Measurements from ENCODE around the gene MIF.
"Not testable (repeated sequence)": the region's sequence is repeated elsewhere in the genome, so short reads cannot be mapped to it uniquely, and the experiment has no call there.

MIF gene

DNA sequence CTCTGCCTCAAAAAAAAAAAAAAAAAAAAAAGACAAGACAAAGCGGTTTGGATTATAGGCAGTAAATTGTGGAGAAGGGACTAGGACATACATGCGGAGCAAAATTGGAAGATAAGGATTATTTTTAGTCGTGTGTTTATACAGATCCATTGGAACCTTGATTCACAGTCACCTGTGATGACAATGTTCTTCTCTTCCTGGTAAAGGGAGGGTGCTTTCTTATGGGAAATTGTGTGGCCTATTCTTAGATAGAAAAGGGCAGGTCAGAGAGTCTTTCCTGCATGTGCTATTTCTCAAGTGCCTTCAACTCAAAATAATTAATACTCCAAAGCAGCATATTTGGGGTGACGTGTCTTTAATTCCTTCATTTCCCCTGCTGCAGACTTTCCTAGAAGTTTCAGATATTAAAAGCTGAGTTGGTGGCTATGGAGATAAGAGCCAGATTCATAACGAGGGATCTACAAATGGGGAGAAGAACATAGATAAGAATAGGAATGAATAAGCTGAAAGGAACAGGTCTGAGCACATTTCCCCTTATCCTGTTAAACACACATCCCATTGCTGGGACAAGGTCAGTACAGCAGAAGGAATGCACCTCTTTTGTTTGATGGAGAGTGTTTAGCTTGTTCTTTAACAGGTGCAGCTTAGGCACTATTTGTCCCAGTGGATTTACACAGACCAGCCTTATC lies 44.3 kb downstream of the MIF start:
- H3K36me3 ChIP-seq (ENCODE audit: insufficient read depth, low read length) = no peaks in the 10 kb centered on the region
- H3K79me2 ChIP-seq (ENCODE audit: insufficient read depth, low read length) = no peaks in the 10 kb centered on the region
- no peaks in the 10 kb centered on the region for H3K9me3 ChIP-seq (ENCODE audit: insufficient read depth, low read depth, low read length)
- no peaks in the 10 kb centered on the region for H3F3A ChIP-seq (ENCODE audit: low read depth)
- H3K9me2 ChIP-seq (replicated peaks; ENCODE audit: low read depth, low read length) = no peaks in the 10 kb centered on the region
- no peak overlapping the region for H3K4me2 ChIP-seq (ENCODE audit: low read depth, low read length, poor library complexity, severe bottlenecking)
- peaks cover 5% of the 10 kb centered on the region for H3K4me1 ChIP-seq (ENCODE audit: insufficient read depth, low read length, poor library complexity, severe bottlenecking)
- H3K9ac ChIP-seq (ENCODE audit: low read depth, low read length, poor library complexity, severe bottlenecking) = no peak overlapping the region
- no peaks in the 10 kb centered on the region for H3K27me3 ChIP-seq (ENCODE audit: insufficient read depth, low read length, poor library complexity, severe bottlenecking)
- no peak overlapping the region for H3K4me3 ChIP-seq (ENCODE audit: low read length, poor library complexity, severe bottlenecking)
- no peak overlapping the region for H2AFZ ChIP-seq (ENCODE audit: low read length)
- no peaks in the 10 kb centered on the region for H4K20me1 ChIP-seq (ENCODE audit: insufficient read depth, low read length, poor library complexity, severe bottlenecking)
- TF ChIP-seq, protein P1, sequence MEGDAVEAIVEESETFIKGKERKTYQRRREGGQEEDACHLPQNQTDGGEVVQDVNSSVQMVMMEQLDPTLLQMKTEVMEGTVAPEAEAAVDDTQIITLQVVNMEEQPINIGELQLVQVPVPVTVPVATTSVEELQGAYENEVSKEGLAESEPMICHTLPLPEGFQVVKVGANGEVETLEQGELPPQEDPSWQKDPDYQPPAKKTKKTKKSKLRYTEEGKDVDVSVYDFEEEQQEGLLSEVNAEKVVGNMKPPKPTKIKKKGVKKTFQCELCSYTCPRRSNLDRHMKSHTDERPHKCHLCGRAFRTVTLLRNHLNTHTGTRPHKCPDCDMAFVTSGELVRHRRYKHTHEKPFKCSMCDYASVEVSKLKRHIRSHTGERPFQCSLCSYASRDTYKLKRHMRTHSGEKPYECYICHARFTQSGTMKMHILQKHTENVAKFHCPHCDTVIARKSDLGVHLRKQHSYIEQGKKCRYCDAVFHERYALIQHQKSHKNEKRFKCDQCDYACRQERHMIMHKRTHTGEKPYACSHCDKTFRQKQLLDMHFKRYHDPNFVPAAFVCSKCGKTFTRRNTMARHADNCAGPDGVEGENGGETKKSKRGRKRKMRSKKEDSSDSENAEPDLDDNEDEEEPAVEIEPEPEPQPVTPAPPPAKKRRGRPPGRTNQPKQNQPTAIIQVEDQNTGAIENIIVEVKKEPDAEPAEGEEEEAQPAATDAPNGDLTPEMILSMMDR (conservative IDR thresholded peaks at IDR 0.05; ENCODE audit: low read length) = no peak
- no peak for TF ChIP-seq EZH2phosphoT487 (IDR thresholded peaks at IDR 0.05; ENCODE audit: borderline replicate concordance)

- H4K20me1 ChIP-seq (ENCODE audit: insufficient read depth, low read length, poor library complexity, severe bottlenecking) = no peaks in the 10 kb centered on the region
- no peak overlapping the region for H3K4me2 ChIP-seq (ENCODE audit: low read depth, low read length, poor library complexity, severe bottlenecking)
- TF ChIP-seq, protein P1 (conservative IDR thresholded peaks at IDR 0.05; ENCODE audit: low read length) = no peak
- TF ChIP-seq EZH2phosphoT487 (IDR thresholded peaks at IDR 0.05; ENCODE audit: borderline replicate concordance) = no peak
- H3K27me3 ChIP-seq (ENCODE audit: insufficient read depth, low read length, poor library complexity, severe bottlenecking) = no peaks in the 10 kb centered on the region
- peaks cover 5% of the 10 kb centered on the region for H3K4me1 ChIP-seq (ENCODE audit: insufficient read depth, low read length, poor library complexity, severe bottlenecking)
- H3K9me2 ChIP-seq (replicated peaks; ENCODE audit: low read depth, low read length) = no peaks in the 10 kb centered on the region
- no peaks in the 10 kb centered on the region for H3K9me3 ChIP-seq (ENCODE audit: insufficient read depth, low read depth, low read length)
- no peaks in the 10 kb centered on the region for H3K79me2 ChIP-seq (ENCODE audit: insufficient read depth, low read length)
- H3K4me3 ChIP-seq (ENCODE audit: low read length, poor library complexity, severe bottlenecking) = no peak overlapping the region
- H3K9ac ChIP-seq (ENCODE audit: low read depth, low read length, poor library complexity, severe bottlenecking) = no peak overlapping the region
- no peaks in the 10 kb centered on the region for H3F3A ChIP-seq (ENCODE audit: low read depth)
- H3K36me3 ChIP-seq (ENCODE audit: insufficient read depth, low read length) = no peaks in the 10 kb centered on the region
- no peak overlapping the region for H2AFZ ChIP-seq (ENCODE audit: low read length)
Observed at GRCh38 chr22:23939017-23939357, 44.8 kb downstream of the MIF start.

DNA sequence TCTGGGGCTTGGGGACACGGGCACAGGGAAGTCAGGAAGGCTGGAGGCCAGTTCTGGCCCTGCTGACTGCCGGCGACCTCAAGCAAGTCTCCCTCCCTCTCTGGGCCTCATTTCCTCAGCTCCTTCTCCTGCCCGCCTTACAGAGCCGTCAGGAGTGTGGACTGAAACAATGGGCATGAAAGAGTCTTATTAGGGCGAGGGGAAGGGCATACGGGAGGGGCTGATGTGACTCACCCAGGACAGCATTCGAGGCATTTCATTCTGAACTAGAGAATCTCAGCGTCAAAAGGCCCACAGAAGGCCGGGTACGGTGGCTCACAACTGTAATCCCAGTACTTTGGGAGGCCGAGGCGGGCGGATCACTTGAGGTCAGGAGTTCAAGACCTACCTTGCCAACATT lies 46.0 kb downstream of the MIF start:
- H3K36me3 ChIP-seq (ENCODE audit: insufficient read depth, low read length); H3K4me1 ChIP-seq (ENCODE audit: insufficient read depth, low read length, poor library complexity, severe bottlenecking); H3K9me2 ChIP-seq (replicated peaks; ENCODE audit: low read depth, low read length); H2AFZ ChIP-seq (ENCODE audit: low read length); H3K9ac ChIP-seq (ENCODE audit: low read depth, low read length, poor library complexity, severe bottlenecking); H3K79me2 ChIP-seq (ENCODE audit: insufficient read depth, low read length); H4K20me1 ChIP-seq (ENCODE audit: insufficient read depth, low read length, poor library complexity, severe bottlenecking); H3F3A ChIP-seq (ENCODE audit: low read depth); H3K9me3 ChIP-seq (ENCODE audit: insufficient read depth, low read depth, low read length); H3K27me3 ChIP-seq (ENCODE audit: insufficient read depth, low read length, poor library complexity, severe bottlenecking); H3K4me2 ChIP-seq (ENCODE audit: low read depth, low read length, poor library complexity, severe bottlenecking); H3K4me3 ChIP-seq (ENCODE audit: low read length, poor library complexity, severe bottlenecking): not testable (repeated sequence)
